Body of pancreas (tissue), 4 donors: ENCODE data around the gene TMEM186. TPM values are rescaled to one million over a fixed set of nuclear protein-coding genes. Genes with fewer than 3 reads are reported as not detected.

Source experiments
- ATAC-seq: fragments of 150-250 bp; one replicate; pipeline ENCODE4 v1.9.1; 2016
- DNase-seq, 4 donors: peaks; one replicate each; pipeline ENCODE4 v3.0.0-alpha.2; 2019
- H3K27ac ChIP-seq, 4 donors: fragments of 200-600 bp; sonication (generic); 1 replicate in 3 of 4; 2 replicates in 1 of 4; pipeline versions ENCODE4 v1.5.1 to v1.6.1; 2016 to 2019; ENCODE audit warnings: mild to moderate bottlenecking in 1 of 4, mixed read lengths in 1 of 4, moderate library complexity in 1 of 4
- H3K27me3 ChIP-seq, 2 donors: fragments of 200-600 bp; sonication (generic); one replicate each; pipeline ENCODE4 v1.6.0; 2016; ENCODE audit warnings: mild to moderate bottlenecking in 1 of 2
- H3K36me3 ChIP-seq, 2 donors: fragments of 200-600 bp; sonication (generic); replicated peaks in 1 of 2; 2 replicates each; pipeline ENCODE4 v1.5.1; 2016; ENCODE audit warnings: low read depth in 2 of 2; ENCODE audit not compliant: insufficient read depth in 1 of 2
- H3K4me1 ChIP-seq: fragments of 200-600 bp; sonication (generic); one replicate; pipeline ENCODE4 v1.6.0; 2016
- H3K4me3 ChIP-seq, 2 donors: fragments of 200-600 bp; sonication (generic); 1 replicate in 1 of 2; 2 replicates in 1 of 2; pipeline ENCODE4 v1.5.1; 2016 to 2019
- H3K9me3 ChIP-seq, 3 donors: fragments of 200-600 bp; sonication (generic); 1 replicate in 2 of 3; 2 replicates in 1 of 3; pipeline ENCODE4 v1.5.1; 2016
- CTCF ChIP-seq, 7 experiments: fragments of 450-650 bp in 4 of 7; fragments of 200-600 bp in 3 of 7; sonication (generic) in 3 of 7; IDR thresholded peaks; one replicate each; pipeline ENCODE4 v1.5.1; 2016 to 2019; ENCODE audit warnings: antibody characterized with exemption in 7 of 7
- POLR2A ChIP-seq, 3 donors: fragments of 450-650 bp; IDR thresholded peaks; one replicate each; pipeline ENCODE4 v1.6.1; 2016; ENCODE audit warnings: antibody characterized with exemption in 3 of 3, mild to moderate bottlenecking in 2 of 3
- WGBS, 2 donors: methylation state at CpG; one replicate each; pipeline ENCODE4 v1.1.5; 2017; 5-methylcytosine and 5-hydroxymethylcytosine counted together
- intact Hi-C: fragments of 100-400 bp; cut with DNase I; formaldehyde crosslinking; loops from one replicate; pipeline ENCODE4 v1.15.1; 2023
- total RNA-seq, 2 donors: library from RNA; depleted of rRNA; stranded (reverse); fragments of >200 nt; gene quantifications; one replicate each; pipeline ENCODE4 v1.1.0, GENCODE V29; 2016

Gene TMEM186
- total RNA-seq, 2 donors from 2014 or later, result 0.99 to 3.6 TPM

GRCh38 chr16:8798535-8799157 is 1.2 kb upstream of the TMEM186 start:
- Histone ChIP-seq H3K27me3 (no peaks in the 10 kb centered on the region), H3K9me3 (no peaks in the 10 kb centered on the region), H3K4me3 (peak overlapping the region; percentile 90 to 99), H3K4me1 (peaks cover 54% of the 10 kb centered on the region), H3K27ac (peak overlapping the region; percentile 15 to 93 (median 88)), H3K36me3 (peaks cover 0 to 12% of the 10 kb centered on the region in 2 donors)
- intact Hi-C loops, result no loop called here
- DNase-seq (no peak), ATAC-seq (no peak)
- 33 to 50% methylated on average over 7 of the region's 7 CpGs for WGBS, 2 donors
- TF ChIP-seq CTCF (IDR thresholded peaks at IDR 0.05) (no peak), POLR2A (IDR thresholded peaks at IDR 0.05) (no peak)

GRCh38 chr16:8798174-8798527 is 712 bp upstream of the TMEM186 start:
- TF ChIP-seq CTCF (IDR thresholded peaks at IDR 0.05) (peak in 1 of 7 experiments; percentile 1), POLR2A (IDR thresholded peaks at IDR 0.05) (no peak)
- peaks cover 54% of the 10 kb centered on the region for H3K4me1 ChIP-seq
- WGBS, 2 donors, result 0 to 1% methylated on average over 6 of the region's 6 CpGs
- H3K27ac ChIP-seq, result peak overlapping the region; percentile 70 to 93 (median 88)
- intact Hi-C loops, result no loop called here
- ATAC-seq (peak; percentile 15), DNase-seq (peak in 2 of 4 donors; percentile 12 to 20)
- H3K9me3 ChIP-seq, result no peaks in the 10 kb centered on the region
- no peaks in the 10 kb centered on the region for H3K27me3 ChIP-seq
- peak overlapping the region; percentile 90 to 99 for H3K4me3 ChIP-seq
- H3K36me3 ChIP-seq, result peaks cover 0 to 10% of the 10 kb centered on the region in 2 donors

- H3K4me1 ChIP-seq, result peaks cover 49% of the 10 kb centered on the region
- intact Hi-C loops, result no loop called here
- peaks cover 0 to under 1% of the 10 kb centered on the region in 2 donors for H3K36me3 ChIP-seq
- no peak for TF ChIP-seq POLR2A (IDR thresholded peaks at IDR 0.05)
- peak in 1 of 7 experiments; percentile 4 for TF ChIP-seq CTCF (IDR thresholded peaks at IDR 0.05)
- DNase-seq (no peak), ATAC-seq (no peak)
- 31% methylated on average over 14 of the region's 14 CpGs for WGBS, 2 donors
- H3K27me3 ChIP-seq, result no peaks in the 10 kb centered on the region
- H3K27ac ChIP-seq, result peak overlapping the region; percentile 70 to 93 (median 88)
- no peaks in the 10 kb centered on the region for H3K9me3 ChIP-seq
- peak overlapping the region; percentile 90 to 99 for H3K4me3 ChIP-seq
Measured at GRCh38 chr16:8796469-8797363, 723 bp downstream of the TMEM186 start.

GRCh38 chr16:8795818-8796217 is 1.6 kb downstream of the TMEM186 start:
- H3K36me3 ChIP-seq, result no peaks in the 10 kb centered on the region
- DNase-seq, result no peak
- no peaks in the 10 kb centered on the region for H3K9me3 ChIP-seq
- H3K27me3 ChIP-seq, result no peaks in the 10 kb centered on the region
- no peak for TF ChIP-seq POLR2A (IDR thresholded peaks at IDR 0.05)
- TF ChIP-seq CTCF (IDR thresholded peaks at IDR 0.05), result no peak
- ATAC-seq, result no peak
- H3K4me3 ChIP-seq, result no peak overlapping the region
- WGBS, 2 donors, result 90% methylated on average over 10 of the region's 10 CpGs
- no peak overlapping the region for H3K27ac ChIP-seq
- H3K4me1 ChIP-seq, result peaks cover 41% of the 10 kb centered on the region
- intact Hi-C loops, result no loop called here
